ENCODE measurements around the gene MRPS27.

DNA sequence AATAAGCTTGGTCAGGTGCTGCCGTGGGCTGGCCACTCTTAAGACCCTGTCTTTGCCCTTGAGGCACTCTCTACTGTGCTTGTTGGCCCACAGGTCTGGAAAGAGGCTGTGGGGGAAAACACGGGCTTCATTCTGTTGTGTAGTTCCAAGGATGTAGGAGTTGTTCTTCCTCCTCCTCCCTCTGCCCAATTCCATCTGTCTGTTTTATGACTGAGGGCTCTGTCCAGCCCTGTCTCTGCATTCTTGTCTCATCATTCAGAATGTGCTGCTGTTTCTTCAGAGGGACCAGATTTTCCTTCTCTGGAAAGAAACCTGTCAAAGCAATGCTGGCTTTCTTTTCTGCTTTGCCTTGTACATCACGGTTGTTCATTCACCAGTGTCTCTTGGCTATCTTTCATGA is 128.6 kb downstream of the MRPS27 start:
- TF ChIP-seq EGR1 (IDR thresholded peaks at IDR 0.05), result no peak
- no peak for TF ChIP-seq NFIC (IDR thresholded peaks at IDR 0.05)
- TF ChIP-seq, protein P1, sequence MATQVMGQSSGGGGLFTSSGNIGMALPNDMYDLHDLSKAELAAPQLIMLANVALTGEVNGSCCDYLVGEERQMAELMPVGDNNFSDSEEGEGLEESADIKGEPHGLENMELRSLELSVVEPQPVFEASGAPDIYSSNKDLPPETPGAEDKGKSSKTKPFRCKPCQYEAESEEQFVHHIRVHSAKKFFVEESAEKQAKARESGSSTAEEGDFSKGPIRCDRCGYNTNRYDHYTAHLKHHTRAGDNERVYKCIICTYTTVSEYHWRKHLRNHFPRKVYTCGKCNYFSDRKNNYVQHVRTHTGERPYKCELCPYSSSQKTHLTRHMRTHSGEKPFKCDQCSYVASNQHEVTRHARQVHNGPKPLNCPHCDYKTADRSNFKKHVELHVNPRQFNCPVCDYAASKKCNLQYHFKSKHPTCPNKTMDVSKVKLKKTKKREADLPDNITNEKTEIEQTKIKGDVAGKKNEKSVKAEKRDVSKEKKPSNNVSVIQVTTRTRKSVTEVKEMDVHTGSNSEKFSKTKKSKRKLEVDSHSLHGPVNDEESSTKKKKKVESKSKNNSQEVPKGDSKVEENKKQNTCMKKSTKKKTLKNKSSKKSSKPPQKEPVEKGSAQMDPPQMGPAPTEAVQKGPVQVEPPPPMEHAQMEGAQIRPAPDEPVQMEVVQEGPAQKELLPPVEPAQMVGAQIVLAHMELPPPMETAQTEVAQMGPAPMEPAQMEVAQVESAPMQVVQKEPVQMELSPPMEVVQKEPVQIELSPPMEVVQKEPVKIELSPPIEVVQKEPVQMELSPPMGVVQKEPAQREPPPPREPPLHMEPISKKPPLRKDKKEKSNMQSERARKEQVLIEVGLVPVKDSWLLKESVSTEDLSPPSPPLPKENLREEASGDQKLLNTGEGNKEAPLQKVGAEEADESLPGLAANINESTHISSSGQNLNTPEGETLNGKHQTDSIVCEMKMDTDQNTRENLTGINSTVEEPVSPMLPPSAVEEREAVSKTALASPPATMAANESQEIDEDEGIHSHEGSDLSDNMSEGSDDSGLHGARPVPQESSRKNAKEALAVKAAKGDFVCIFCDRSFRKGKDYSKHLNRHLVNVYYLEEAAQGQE (IDR thresholded peaks at IDR 0.05; ENCODE audit: low read depth), result no peak
- TF ChIP-seq, protein P2, sequence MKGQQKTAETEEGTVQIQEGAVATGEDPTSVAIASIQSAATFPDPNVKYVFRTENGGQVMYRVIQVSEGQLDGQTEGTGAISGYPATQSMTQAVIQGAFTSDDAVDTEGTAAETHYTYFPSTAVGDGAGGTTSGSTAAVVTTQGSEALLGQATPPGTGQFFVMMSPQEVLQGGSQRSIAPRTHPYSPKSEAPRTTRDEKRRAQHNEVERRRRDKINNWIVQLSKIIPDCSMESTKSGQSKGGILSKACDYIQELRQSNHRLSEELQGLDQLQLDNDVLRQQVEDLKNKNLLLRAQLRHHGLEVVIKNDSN (IDR thresholded peaks at IDR 0.05), result no peak
- TF ChIP-seq EP300 (IDR thresholded peaks at IDR 0.05; ENCODE audit: borderline replicate concordance), result no peak
- TF ChIP-seq, protein P3, sequence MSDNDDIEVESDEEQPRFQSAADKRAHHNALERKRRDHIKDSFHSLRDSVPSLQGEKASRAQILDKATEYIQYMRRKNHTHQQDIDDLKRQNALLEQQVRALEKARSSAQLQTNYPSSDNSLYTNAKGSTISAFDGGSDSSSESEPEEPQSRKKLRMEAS (IDR thresholded peaks at IDR 0.05), result no peak
- TF ChIP-seq CEBPB (IDR thresholded peaks at IDR 0.05), result no peak

Data from Ishikawa (cell line).